Keratinocyte (primary cell): ENCODE data around the gene SERF2. TPM values are rescaled to one million over a fixed set of nuclear protein-coding genes. Genes with fewer than 3 reads are reported as not detected.

Source experiments
- DNase-seq: peaks from one replicate; pipeline ENCODE4 v3.0.0-alpha.2; 2011; ENCODE audit warnings: low read depth, missing footprints, low spot score
- FAIRE-seq: peaks from 2 replicates; lab custom pipeline; 2011; peaks lifted over from hg19 to GRCh38; lab: Jason Lieb, UNC
- H2AFZ ChIP-seq: 2 replicates; pipeline ENCODE4 v1.6.0; 2012; ENCODE audit warnings: low read length, control low read depth, inconsistent platforms; ENCODE audit not compliant: control insufficient read depth
- H3K27ac ChIP-seq: 2 replicates; pipeline ENCODE4 v1.5.1; 2011; ENCODE audit warnings: low read length; ENCODE audit not compliant: control insufficient read depth, insufficient read depth
- H3K27me3 ChIP-seq: 3 replicates; pipeline ENCODE4 v1.6.0; 2011; ENCODE audit warnings: low read length; ENCODE audit not compliant: control insufficient read depth, insufficient read depth; ENCODE audit errors: extremely low read depth
- H3K36me3 ChIP-seq, 2 experiments: 2 replicates in 1 of 2; 3 replicates in 1 of 2; pipeline ENCODE4 v1.5.1; 2011; ENCODE audit warnings: low read length in 2 of 2, mild to moderate bottlenecking in 1 of 2; ENCODE audit not compliant: control insufficient read depth in 2 of 2, insufficient read depth in 2 of 2; ENCODE audit errors: extremely low read depth in 1 of 2
- H3K4me1 ChIP-seq: 3 replicates; pipeline ENCODE4 v1.5.1; 2011; ENCODE audit warnings: low read length; ENCODE audit not compliant: control insufficient read depth, insufficient read depth; ENCODE audit errors: extremely low read depth
- H3K4me2 ChIP-seq: 3 replicates; pipeline ENCODE4 v1.6.0; 2011; ENCODE audit warnings: low read depth, low read length; ENCODE audit not compliant: control insufficient read depth, insufficient read depth; ENCODE audit errors: extremely low read depth
- H3K4me3 ChIP-seq, 3 experiments: fragments of 200-600 bp in 1 of 3; sonication (generic) in 1 of 3; 2 replicates in 2 of 3; 3 replicates in 1 of 3; pipeline ENCODE4 v1.5.1; 2011 to 2016; ENCODE audit warnings: low read length in 3 of 3, mild to moderate bottlenecking in 3 of 3, control low read depth in 2 of 3, inconsistent platforms in 1 of 3, low read depth in 1 of 3, mixed read lengths in 1 of 3, mixed run types in 1 of 3, moderate library complexity in 1 of 3; ENCODE audit not compliant: control insufficient read depth in 2 of 3, insufficient read depth in 2 of 3; ENCODE audit errors: extremely low read depth in 1 of 3
- H3K79me2 ChIP-seq: 2 replicates; pipeline ENCODE4 v1.6.0; 2012; ENCODE audit warnings: low read length; ENCODE audit not compliant: control insufficient read depth, insufficient read depth
- H3K9ac ChIP-seq: 3 replicates; pipeline ENCODE4 v1.6.0; 2011; ENCODE audit warnings: low read length; ENCODE audit not compliant: control insufficient read depth, insufficient read depth; ENCODE audit errors: extremely low read depth
- H3K9me1 ChIP-seq: 3 replicates; pipeline ENCODE4 v1.6.0; 2011; ENCODE audit warnings: low read length; ENCODE audit not compliant: control insufficient read depth, insufficient read depth; ENCODE audit errors: extremely low read depth
- H3K9me3 ChIP-seq: 2 replicates; pipeline ENCODE4 v1.5.1; 2012; ENCODE audit warnings: low read depth, low read length; ENCODE audit not compliant: control insufficient read depth
- H4K20me1 ChIP-seq: 3 replicates; pipeline ENCODE4 v1.6.0; 2011; ENCODE audit warnings: low read length; ENCODE audit not compliant: control insufficient read depth, insufficient read depth; ENCODE audit errors: extremely low read depth
- EZH2 ChIP-seq: IDR thresholded peaks from one replicate; pipeline ENCODE4 v1.6.1; 2012; ENCODE audit warnings: inconsistent platforms, mild to moderate bottlenecking, low read length, moderate library complexity
- dilution Hi-C: fragments of 300-500 bp; cut with MboI; formaldehyde crosslinking; loops from one replicate; pipeline ENCODE4 v1.7.0; 2020; ENCODE audit warnings: low sequenced_read_pairs; ENCODE audit not compliant: extremely low pct_ligation_motif_present
- polyA plus RNA-seq, 5 experiments: library from polyadenylated mRNA; depleted of rRNA in 3 of 5; stranded (reverse) in 3 of 5; stranded (forward) in 1 of 5; unstranded in 1 of 5; fragments of >200 nt; gene quantifications; 1 replicate in 1 of 5; 2 replicates in 3 of 5; 3 replicates in 1 of 5; pipeline versions ENCODE4 v1.2.1 to v1.2.3, GENCODE V29; 2011 to 2012; ENCODE audit warnings: missing spikeins in 2 of 5, low read depth in 1 of 5, low replicate concordance in 1 of 5
- TF ChIP-seq, protein P1 (sequence below), 3 experiments: IDR thresholded peaks in 1 of 3; conservative IDR thresholded peaks in 1 of 3; optimal IDR thresholded peaks in 1 of 3; 2 replicates in 2 of 3; 3 replicates in 1 of 3; pipeline versions ENCODE3 to v1.5.1; 2011; ENCODE audit warnings: low read length in 3 of 3, mild to moderate bottlenecking in 3 of 3, moderate library complexity in 2 of 3, control low read depth in 1 of 3, inconsistent platforms in 1 of 3; ENCODE audit not compliant: insufficient read depth in 2 of 3; ENCODE audit errors: extremely low read depth in 1 of 3

Gene SERF2
- polyA plus RNA-seq, 1 donor (not counting 4 experiments of a cell fraction or from before 2014, with no cell fraction given) = 534 TPM

DNA sequence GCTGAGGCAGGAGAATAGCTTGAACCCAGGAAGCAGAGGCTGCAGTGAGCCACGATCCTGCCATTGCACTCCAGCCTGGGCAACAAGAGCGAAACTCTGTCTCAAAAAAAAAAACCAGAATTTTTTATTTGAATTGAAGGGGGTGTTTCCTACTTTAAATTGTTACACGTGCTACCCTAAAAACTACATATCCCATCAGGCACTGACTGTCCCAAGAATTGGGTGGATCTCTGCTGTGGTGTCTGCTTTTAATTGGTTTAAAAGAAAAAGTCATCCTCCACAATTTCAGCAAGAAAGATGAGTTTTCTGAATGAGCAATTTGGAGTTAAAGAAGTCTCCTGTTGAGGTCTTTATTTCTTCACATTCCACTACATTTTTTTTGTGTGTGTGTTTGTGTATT is 43.7 kb upstream of the SERF2 start:
- Histone ChIP-seq H3K9me3 (no peaks in the 10 kb centered on the region), H4K20me1 (peaks cover 28% of the 10 kb centered on the region), H3K4me3 (peak overlapping the region; percentile 74 to 91 (median 78)), H3K36me3 (peaks cover 2 to 15% of the 10 kb centered on the region in 2 experiments), H3K9me1 (no peaks in the 10 kb centered on the region), H3K79me2 (peaks cover 70% of the 10 kb centered on the region), H3K4me1 (peaks cover 25% of the 10 kb centered on the region), H3K27me3 (no peaks in the 10 kb centered on the region), H3K9ac (peak overlapping the region; percentile 6), H3K4me2 (peak overlapping the region; percentile 86), H3K27ac (no peak overlapping the region), H2AFZ (no peak overlapping the region)
- no peak for FAIRE-seq
- no peak for DNase-seq
- dilution Hi-C loops = no loop called here
- TF ChIP-seq, protein P1, sequence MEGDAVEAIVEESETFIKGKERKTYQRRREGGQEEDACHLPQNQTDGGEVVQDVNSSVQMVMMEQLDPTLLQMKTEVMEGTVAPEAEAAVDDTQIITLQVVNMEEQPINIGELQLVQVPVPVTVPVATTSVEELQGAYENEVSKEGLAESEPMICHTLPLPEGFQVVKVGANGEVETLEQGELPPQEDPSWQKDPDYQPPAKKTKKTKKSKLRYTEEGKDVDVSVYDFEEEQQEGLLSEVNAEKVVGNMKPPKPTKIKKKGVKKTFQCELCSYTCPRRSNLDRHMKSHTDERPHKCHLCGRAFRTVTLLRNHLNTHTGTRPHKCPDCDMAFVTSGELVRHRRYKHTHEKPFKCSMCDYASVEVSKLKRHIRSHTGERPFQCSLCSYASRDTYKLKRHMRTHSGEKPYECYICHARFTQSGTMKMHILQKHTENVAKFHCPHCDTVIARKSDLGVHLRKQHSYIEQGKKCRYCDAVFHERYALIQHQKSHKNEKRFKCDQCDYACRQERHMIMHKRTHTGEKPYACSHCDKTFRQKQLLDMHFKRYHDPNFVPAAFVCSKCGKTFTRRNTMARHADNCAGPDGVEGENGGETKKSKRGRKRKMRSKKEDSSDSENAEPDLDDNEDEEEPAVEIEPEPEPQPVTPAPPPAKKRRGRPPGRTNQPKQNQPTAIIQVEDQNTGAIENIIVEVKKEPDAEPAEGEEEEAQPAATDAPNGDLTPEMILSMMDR (optimal IDR thresholded peaks at IDR 0.05 in 1 of 3, IDR thresholded peaks at IDR 0.05 in 1 of 3, conservative IDR thresholded peaks at IDR 0.05 in 1 of 3; ENCODE audit: extremely low read depth in 1 of 3, insufficient read depth in 2 of 3, low read length in 3 of 3) = no peak
- no peak for TF ChIP-seq EZH2

GRCh38 chr15:43749690-43750345 is 42.3 kb upstream of the SERF2 start:
- Histone ChIP-seq H3K27ac (no peak overlapping the region), H3K36me3 (peaks cover 10 to 21% of the 10 kb centered on the region in 2 experiments), H3K4me2 (peak overlapping the region; percentile 62), H3K9me1 (no peaks in the 10 kb centered on the region), H3K4me1 (peaks cover 25% of the 10 kb centered on the region), H3K9ac (no peak overlapping the region), H3K9me3 (no peaks in the 10 kb centered on the region), H3K27me3 (no peaks in the 10 kb centered on the region), H2AFZ (no peak overlapping the region), H4K20me1 (peaks cover 28% of the 10 kb centered on the region), H3K4me3 (peak overlapping the region in 2 of 3 experiments; percentile 18 to 49), H3K79me2 (peaks cover 83% of the 10 kb centered on the region)
- FAIRE-seq (no peak), DNase-seq (no peak)
- TF ChIP-seq, protein P1 (optimal IDR thresholded peaks at IDR 0.05 in 1 of 3, IDR thresholded peaks at IDR 0.05 in 1 of 3, conservative IDR thresholded peaks at IDR 0.05 in 1 of 3; ENCODE audit: extremely low read depth in 1 of 3, insufficient read depth in 2 of 3, low read length in 3 of 3) = no peak
- no peak for TF ChIP-seq EZH2
- dilution Hi-C loops = no loop called here
